Measurements from ENCODE around the gene SORCS2. TPM values are rescaled to one million over a fixed set of nuclear protein-coding genes. Genes with fewer than 3 reads are reported as not detected.

The SORCS2 gene
- total RNA-seq, 1 experiment from 2014 or later: 0.15 TPM

- POLR2A ChIA-PET: no interaction called here
- in situ Hi-C loops (cut with HindIII; ENCODE audit: low pct_unique_long_range_greater_than_20kb, low sequenced_read_pairs): no loop called here
- H3K4me1 ChIP-seq (ENCODE audit: control insufficient read depth, insufficient read depth, low read length): no peaks in the 10 kb centered on the region
- CTCF ChIA-PET: interaction anchor here (0.6 kb wide), 1 partner anchor 27 kb away, joined by 4 read pairs; no protein-coding TSS in a partner anchor
- DNase-seq (ENCODE audit: low read depth, low spot score) (no peak), ATAC-seq (no peak)
- H3K9me3 ChIP-seq (ENCODE audit: control insufficient read depth, insufficient read depth, low read depth, low read length): no peaks in the 10 kb centered on the region
- no peaks in the 10 kb centered on the region; the same call in 1 of the 2 replicates for H3K27me3 ChIP-seq (ENCODE audit: control insufficient read depth, insufficient read depth, low read length)
- TF ChIP-seq TCF7L2 (IDR thresholded peaks at IDR 0.05; ENCODE audit: low read depth, low read length) (no peak), REST (IDR thresholded peaks at IDR 0.05; ENCODE audit: insufficient read depth in 1 of 2, low read depth in 2 of 2, low read length in 1 of 2) (no peak), SIN3A (IDR thresholded peaks at IDR 0.05; ENCODE audit: borderline replicate concordance, insufficient read depth, low read depth, low read length) (no peak), POLR2AphosphoS5 (IDR thresholded peaks at IDR 0.05; ENCODE audit: low read depth, low read length) (no peak)
- TF ChIP-seq, protein P1, sequence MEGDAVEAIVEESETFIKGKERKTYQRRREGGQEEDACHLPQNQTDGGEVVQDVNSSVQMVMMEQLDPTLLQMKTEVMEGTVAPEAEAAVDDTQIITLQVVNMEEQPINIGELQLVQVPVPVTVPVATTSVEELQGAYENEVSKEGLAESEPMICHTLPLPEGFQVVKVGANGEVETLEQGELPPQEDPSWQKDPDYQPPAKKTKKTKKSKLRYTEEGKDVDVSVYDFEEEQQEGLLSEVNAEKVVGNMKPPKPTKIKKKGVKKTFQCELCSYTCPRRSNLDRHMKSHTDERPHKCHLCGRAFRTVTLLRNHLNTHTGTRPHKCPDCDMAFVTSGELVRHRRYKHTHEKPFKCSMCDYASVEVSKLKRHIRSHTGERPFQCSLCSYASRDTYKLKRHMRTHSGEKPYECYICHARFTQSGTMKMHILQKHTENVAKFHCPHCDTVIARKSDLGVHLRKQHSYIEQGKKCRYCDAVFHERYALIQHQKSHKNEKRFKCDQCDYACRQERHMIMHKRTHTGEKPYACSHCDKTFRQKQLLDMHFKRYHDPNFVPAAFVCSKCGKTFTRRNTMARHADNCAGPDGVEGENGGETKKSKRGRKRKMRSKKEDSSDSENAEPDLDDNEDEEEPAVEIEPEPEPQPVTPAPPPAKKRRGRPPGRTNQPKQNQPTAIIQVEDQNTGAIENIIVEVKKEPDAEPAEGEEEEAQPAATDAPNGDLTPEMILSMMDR (IDR thresholded peaks at IDR 0.05): no peak
- no peak overlapping the region for H3K27ac ChIP-seq (ENCODE audit: low read length)
- no peaks in the 10 kb centered on the region for H3K36me3 ChIP-seq (ENCODE audit: control insufficient read depth, insufficient read depth, low read length)
- H3K4me3 ChIP-seq (ENCODE audit: low read depth in 2 of 2, low read length in 2 of 2): no peak overlapping the region
- BruUV-seq (replicated peaks): no TSS peak
- intact Hi-C loops (cut with micrococcal nuclease; ENCODE audit: unreplicated experiment): no loop called here
Observed at GRCh38 chr4:7301846-7302630, 109.7 kb downstream of the SORCS2 start.

DNA sequence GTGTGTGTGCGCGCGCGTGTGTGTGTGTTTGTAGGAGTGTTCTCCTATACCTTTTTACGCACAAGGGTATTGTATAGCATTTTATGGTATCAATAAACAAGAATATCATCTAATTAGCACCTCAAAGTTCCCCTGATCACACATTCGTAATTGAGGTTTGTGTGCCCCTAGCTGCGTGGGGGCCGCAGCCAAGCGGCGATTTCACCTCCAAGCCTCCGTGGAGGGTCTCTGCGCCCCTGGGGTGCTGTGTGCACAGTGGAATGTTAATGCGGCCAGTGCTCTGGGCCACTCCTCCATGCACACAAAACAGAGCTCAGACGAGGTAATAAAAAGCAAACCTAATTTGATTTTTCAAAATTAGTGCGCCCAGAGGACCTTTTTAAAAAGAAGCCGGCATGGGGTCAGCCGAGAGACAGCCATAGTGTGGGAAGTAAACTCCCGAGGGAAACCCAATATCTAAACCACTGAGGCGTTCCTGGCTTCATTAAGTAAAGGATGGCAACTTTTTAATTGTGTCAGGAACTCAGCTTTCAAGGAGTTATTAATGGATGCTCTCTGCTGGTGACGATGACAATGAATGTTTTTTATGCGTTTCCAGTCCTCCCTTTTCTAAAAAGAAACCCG is 110.6 kb downstream of the SORCS2 start:
- CTCF ChIA-PET: interaction anchor here (0.6 kb wide), 1 partner anchor 26 kb away, joined by 4 read pairs; no protein-coding TSS in a partner anchor
- intact Hi-C loops (cut with micrococcal nuclease; ENCODE audit: unreplicated experiment): no loop called here
- in situ Hi-C loops (cut with HindIII; ENCODE audit: low pct_unique_long_range_greater_than_20kb, low sequenced_read_pairs): no loop called here
- Histone ChIP-seq H3K4me1 (ENCODE audit: control insufficient read depth, insufficient read depth, low read length) (no peaks in the 10 kb centered on the region), H3K27ac (ENCODE audit: low read length) (no peak overlapping the region), H3K4me3 (ENCODE audit: low read depth in 2 of 2, low read length in 2 of 2) (no peak overlapping the region), H3K9me3 (ENCODE audit: control insufficient read depth, insufficient read depth, low read depth, low read length) (no peaks in the 10 kb centered on the region), H3K36me3 (ENCODE audit: control insufficient read depth, insufficient read depth, low read length) (no peaks in the 10 kb centered on the region), H3K27me3 (ENCODE audit: control insufficient read depth, insufficient read depth, low read length) (no peaks in the 10 kb centered on the region; the same call in 1 of the 2 replicates)
- no peak for ATAC-seq
- no TSS peak for BruUV-seq (replicated peaks)
- no peak for TF ChIP-seq POLR2AphosphoS5 (IDR thresholded peaks at IDR 0.05; ENCODE audit: low read depth, low read length)
- no peak for TF ChIP-seq SIN3A (IDR thresholded peaks at IDR 0.05; ENCODE audit: borderline replicate concordance, insufficient read depth, low read depth, low read length)
- no peak for TF ChIP-seq REST (IDR thresholded peaks at IDR 0.05; ENCODE audit: insufficient read depth in 1 of 2, low read depth in 2 of 2, low read length in 1 of 2)
- TF ChIP-seq, protein P1 (IDR thresholded peaks at IDR 0.05): no peak
- TF ChIP-seq TCF7L2 (IDR thresholded peaks at IDR 0.05; ENCODE audit: low read depth, low read length): no peak
- POLR2A ChIA-PET: no interaction called here
- DNase-seq (ENCODE audit: low read depth, low spot score): no peak

Measured in Panc1 (cell line).